Muscle layer of duodenum (tissue), 2 donors: ENCODE measurements around the gene ADIPOR1.
"Not testable (repeated sequence)": the region's sequence is repeated elsewhere in the genome, so short reads cannot be mapped to it uniquely, and the experiment has no call there.

Source experiments
- H3K27ac ChIP-seq: one replicate; pipeline ENCODE4 v1.7.0; 2013; ENCODE audit warnings: mild to moderate bottlenecking, low read length
- H3K27me3 ChIP-seq: one replicate; pipeline ENCODE4 v1.7.0; 2013; ENCODE audit warnings: low read depth, mild to moderate bottlenecking, control low read depth, low read length
- H3K36me3 ChIP-seq, 2 donors: one replicate each; pipeline ENCODE4 v1.7.0; 2013; ENCODE audit warnings: low read length in 2 of 2, control low read depth in 1 of 2, mild to moderate bottlenecking in 1 of 2; ENCODE audit not compliant: insufficient read depth in 2 of 2, control insufficient read depth in 1 of 2
- H3K4me1 ChIP-seq, 2 donors: one replicate each; pipeline ENCODE4 v1.7.0; 2013; ENCODE audit warnings: low read length in 2 of 2, mild to moderate bottlenecking in 2 of 2, control low read depth in 1 of 2, moderate library complexity in 1 of 2; ENCODE audit not compliant: insufficient read depth in 2 of 2, control insufficient read depth in 1 of 2
- H3K4me3 ChIP-seq, 2 donors: one replicate each; pipeline ENCODE4 v1.7.0; 2013; ENCODE audit warnings: low read length in 2 of 2, low read depth in 1 of 2, mild to moderate bottlenecking in 1 of 2
- H3K9me3 ChIP-seq, 2 donors: one replicate each; pipeline ENCODE4 v1.7.0; 2013; ENCODE audit warnings: low read length in 2 of 2, control low read depth in 1 of 2, mild to moderate bottlenecking in 1 of 2; ENCODE audit not compliant: control insufficient read depth in 1 of 2
- donor health status: healthy.

ADIPOR1 gene

GRCh38 chr1:202989879-202990278, 31.8 kb upstream of the ADIPOR1 start:
- no peak overlapping the region for H3K27ac ChIP-seq
- H3K36me3 ChIP-seq: no peaks in the 10 kb centered on the region
- no peak overlapping the region for H3K4me3 ChIP-seq
- H3K27me3 ChIP-seq: no peaks in the 10 kb centered on the region
- no peaks in the 10 kb centered on the region for H3K4me1 ChIP-seq
- no peaks in the 10 kb centered on the region for H3K9me3 ChIP-seq

- Histone ChIP-seq H3K9me3 (no peaks in the 10 kb centered on the region), H3K27me3 (no peaks in the 10 kb centered on the region), H3K27ac (no peak overlapping the region), H3K4me3 (no peak overlapping the region), H3K4me1 (no peaks in the 10 kb centered on the region), H3K36me3 (no peaks in the 10 kb centered on the region)
These were observed 29.9 kb upstream of the ADIPOR1 start for GRCh38 chr1:202987922-202988583.

GRCh38 chr1:202987255-202987654, 29.1 kb upstream of the ADIPOR1 start:
- H3K4me1 ChIP-seq: no peaks in the 10 kb centered on the region
- H3K27me3 ChIP-seq: no peaks in the 10 kb centered on the region

GRCh38 chr1:202986120-202986519, 28.0 kb upstream of the ADIPOR1 start:
- H3K4me1 ChIP-seq, H3K27ac ChIP-seq, H3K27me3 ChIP-seq, H3K9me3 ChIP-seq, H3K4me3 ChIP-seq, H3K36me3 ChIP-seq: not testable (repeated sequence)

More at GRCh38 chr1:202987255-202987654, 29.1 kb upstream of the ADIPOR1 start:
- Histone ChIP-seq H3K36me3 (no peaks in the 10 kb centered on the region), H3K4me3 (no peak overlapping the region), H3K9me3 (no peaks in the 10 kb centered on the region), H3K27ac (no peak overlapping the region)

- H3K4me1 ChIP-seq: no peaks in the 10 kb centered on the region
- no peaks in the 10 kb centered on the region for H3K9me3 ChIP-seq
- no peak overlapping the region for H3K4me3 ChIP-seq
- no peaks in the 10 kb centered on the region for H3K27me3 ChIP-seq
- H3K36me3 ChIP-seq: no peaks in the 10 kb centered on the region
- H3K27ac ChIP-seq: no peak overlapping the region
These were observed 24.8 kb upstream of the ADIPOR1 start for GRCh38 chr1:202982715-202983430.

- Histone ChIP-seq H3K27me3 (no peaks in the 10 kb centered on the region), H3K4me3 (no peak overlapping the region), H3K9me3 (no peaks in the 10 kb centered on the region), H3K27ac (no peak overlapping the region), H3K36me3 (no peaks in the 10 kb centered on the region), H3K4me1 (no peaks in the 10 kb centered on the region)
These were observed 23.8 kb upstream of the ADIPOR1 start for GRCh38 chr1:202981939-202982338.

- no peak overlapping the region for H3K27ac ChIP-seq
- H3K27me3 ChIP-seq: no peaks in the 10 kb centered on the region
- no peaks in the 10 kb centered on the region for H3K36me3 ChIP-seq
- H3K4me3 ChIP-seq: no peak overlapping the region
- H3K9me3 ChIP-seq: no peaks in the 10 kb centered on the region
- H3K4me1 ChIP-seq: no peaks in the 10 kb centered on the region
These were observed 21.3 kb upstream of the ADIPOR1 start for GRCh38 chr1:202979459-202979858.

- Histone ChIP-seq H3K27ac (no peak overlapping the region), H3K4me1 (no peaks in the 10 kb centered on the region), H3K27me3 (no peaks in the 10 kb centered on the region), H3K9me3 (no peaks in the 10 kb centered on the region), H3K4me3 (no peak overlapping the region), H3K36me3 (no peaks in the 10 kb centered on the region)
These were observed 18.5 kb upstream of the ADIPOR1 start for GRCh38 chr1:202976633-202977032.

GRCh38 chr1:202974856-202975255, 16.7 kb upstream of the ADIPOR1 start:
- Histone ChIP-seq H3K36me3 (no peaks in the 10 kb centered on the region), H3K4me1 (no peaks in the 10 kb centered on the region), H3K4me3 (no peak overlapping the region), H3K27me3 (no peaks in the 10 kb centered on the region), H3K27ac (no peak overlapping the region), H3K9me3 (no peaks in the 10 kb centered on the region)

GRCh38 chr1:202972046-202972445, 13.9 kb upstream of the ADIPOR1 start:
- Histone ChIP-seq H3K9me3 (no peaks in the 10 kb centered on the region), H3K4me3 (no peak overlapping the region), H3K4me1 (peaks cover 4 to 7% of the 10 kb centered on the region in 2 donors), H3K27me3 (no peaks in the 10 kb centered on the region), H3K27ac (no peak overlapping the region), H3K36me3 (no peaks in the 10 kb centered on the region)

GRCh38 chr1:202968895-202969295, 10.8 kb upstream of the ADIPOR1 start:
- Histone ChIP-seq H3K4me1 (peaks cover 11% of the 10 kb centered on the region in 2 donors), H3K9me3 (no peaks in the 10 kb centered on the region), H3K27me3 (no peaks in the 10 kb centered on the region), H3K27ac (no peak overlapping the region), H3K36me3 (peaks cover 5 to 11% of the 10 kb centered on the region in 2 donors), H3K4me3 (no peak overlapping the region)
